ENCODE data around the gene CIDEB.
A peak's percentile ranks its signal among the peaks of the same experiment; 100 is the strongest.

CIDEB gene

GRCh38 chr14:24290746-24291145, 17.0 kb downstream of the CIDEB start:
- no peak for DNase-seq (ENCODE audit: low spot score)

GRCh38 chr14:24289649-24290280, 18.0 kb downstream of the CIDEB start:
- no peak for DNase-seq (ENCODE audit: low spot score)

GRCh38 chr14:24286996-24287395, 20.8 kb downstream of the CIDEB start:
- no peak for DNase-seq (ENCODE audit: low spot score)

- no peak for DNase-seq (ENCODE audit: low spot score)
Observed at GRCh38 chr14:24285351-24285750, 22.4 kb downstream of the CIDEB start.

- DNase-seq (ENCODE audit: low spot score): no peak
Observed at GRCh38 chr14:24284501-24285035, 23.2 kb downstream of the CIDEB start.

GRCh38 chr14:24283796-24284460, 23.8 kb downstream of the CIDEB start:
- no peak for DNase-seq (ENCODE audit: low spot score)

GRCh38 chr14:24282736-24283135, 25.0 kb downstream of the CIDEB start:
- DNase-seq (ENCODE audit: low spot score): no peak

GRCh38 chr14:24281636-24282035, 26.1 kb downstream of the CIDEB start:
- no peak for DNase-seq (ENCODE audit: low spot score)

GRCh38 chr14:24280797-24281460, 26.8 kb downstream of the CIDEB start:
- no peak for DNase-seq (ENCODE audit: low spot score)

- no peak for DNase-seq (ENCODE audit: low spot score)
Observed at GRCh38 chr14:24279301-24280186, 28.2 kb downstream of the CIDEB start.

- DNase-seq (ENCODE audit: low spot score): no peak
Observed at GRCh38 chr14:24278424-24278823, 29.4 kb downstream of the CIDEB start.

- no peak for DNase-seq (ENCODE audit: low spot score)
Observed at GRCh38 chr14:24277606-24278321, 30.0 kb downstream of the CIDEB start.

- no peak for DNase-seq (ENCODE audit: low spot score)
Observed at GRCh38 chr14:24277071-24277470, 30.7 kb downstream of the CIDEB start.

- DNase-seq (ENCODE audit: low spot score): no peak
Observed at GRCh38 chr14:24274101-24274543, 33.7 kb downstream of the CIDEB start.

- no peak for DNase-seq (ENCODE audit: low spot score)
Observed at GRCh38 chr14:24273422-24273998, 34.3 kb downstream of the CIDEB start.

GRCh38 chr14:24272467-24272866, 35.3 kb downstream of the CIDEB start:
- no peak for DNase-seq (ENCODE audit: low spot score)

GRCh38 chr14:24271834-24272263, 35.9 kb downstream of the CIDEB start:
- DNase-seq (ENCODE audit: low spot score): no peak

GRCh38 chr14:24271134-24271833, 36.5 kb downstream of the CIDEB start, which contains the start of gene RABGGTA:
RABGGTA (minus strand) TSS chr14:24271597; CDS start chr14:24271115, 482 bp downstream.
- DNase-seq (ENCODE audit: low spot score): peak; percentile 94

GRCh38 chr14:24270537-24271133, 37.1 kb downstream of the CIDEB start:
- DNase-seq (ENCODE audit: low spot score): no peak
